Sigmoid colon (tissue), 4 donors: ENCODE data around the gene RUNX1.

Source experiments
- CTCF ChIP-seq, 4 experiments: fragments of 450-650 bp in 3 of 4; fragments of 200-600 bp in 1 of 4; IDR thresholded peaks; one replicate each; pipeline ENCODE4 v1.5.1; 2016 to 2019; ENCODE audit warnings: antibody characterized with exemption in 4 of 4, mild to moderate bottlenecking in 3 of 4, moderate library complexity in 2 of 4
- POLR2A ChIP-seq, 2 donors: fragments of 450-650 bp; IDR thresholded peaks; one replicate each; pipeline ENCODE4 v1.6.1; 2016; ENCODE audit warnings: antibody characterized with exemption in 2 of 2, mild to moderate bottlenecking in 2 of 2, moderate library complexity in 2 of 2
- POLR2AphosphoS5 ChIP-seq, 4 donors: sonication (generic); formaldehyde crosslinking; IDR thresholded peaks; one replicate each; pipeline ENCODE4 v1.6.1; 2017; ENCODE audit warnings: antibody characterized with exemption in 4 of 4

- no peak for TF ChIP-seq CTCF (IDR thresholded peaks at IDR 0.05)
- TF ChIP-seq POLR2AphosphoS5 (IDR thresholded peaks at IDR 0.05): no peak
- no peak for TF ChIP-seq POLR2A (IDR thresholded peaks at IDR 0.05)
These were observed 214.8 kb downstream of the RUNX1 start for GRCh38 chr21:34834290-34834689.
